Ishikawa (cell line): ENCODE measurements around the gene LLGL2.

ENCODE experiments used
- CEBPB ChIP-seq: IDR thresholded peaks from 2 replicates; pipeline ENCODE4 v1.6.1; 2012
- CREB1 ChIP-seq: IDR thresholded peaks from 2 replicates; pipeline ENCODE4 v1.6.1; 2012; ENCODE audit warnings: low read depth
- EGR1 ChIP-seq: IDR thresholded peaks from 2 replicates; pipeline ENCODE4 v1.6.1; 2012
- EP300 ChIP-seq: IDR thresholded peaks from 2 replicates; pipeline ENCODE4 v1.6.1; 2012; ENCODE audit warnings: borderline replicate concordance
- FOXM1 ChIP-seq: IDR thresholded peaks from 2 replicates; pipeline ENCODE4 v1.6.1; 2012; ENCODE audit warnings: low read depth, borderline replicate concordance
- MAX ChIP-seq: IDR thresholded peaks from 2 replicates; pipeline ENCODE4 v1.6.1; 2012
- NFIC ChIP-seq: IDR thresholded peaks from 2 replicates; pipeline ENCODE4 v1.6.1; 2012
- RAD21 ChIP-seq: IDR thresholded peaks from 2 replicates; pipeline ENCODE4 v1.6.1; 2012; ENCODE audit warnings: low read depth
- REST ChIP-seq: IDR thresholded peaks from 2 replicates; pipeline ENCODE4 v1.6.1; 2012; ENCODE audit warnings: low read depth, mild to moderate bottlenecking
- TAF1 ChIP-seq: IDR thresholded peaks from 2 replicates; pipeline ENCODE4 v1.6.1; 2012; ENCODE audit warnings: low read depth, mild to moderate bottlenecking
- TCF12 ChIP-seq: IDR thresholded peaks from 2 replicates; pipeline ENCODE4 v1.6.1; 2012; ENCODE audit warnings: low read depth
- TEAD4 ChIP-seq: IDR thresholded peaks from 2 replicates; pipeline ENCODE4 v1.6.1; 2012
- YY1 ChIP-seq: IDR thresholded peaks from 2 replicates; pipeline ENCODE4 v1.6.1; 2012; ENCODE audit warnings: low read depth
- ZBTB7A ChIP-seq: IDR thresholded peaks from 2 replicates; pipeline ENCODE4 v1.6.1; 2012; ENCODE audit warnings: low read depth
- TF ChIP-seq, protein P1 (sequence below): IDR thresholded peaks from 2 replicates; pipeline ENCODE4 v1.6.1; 2012

LLGL2 gene

DNA sequence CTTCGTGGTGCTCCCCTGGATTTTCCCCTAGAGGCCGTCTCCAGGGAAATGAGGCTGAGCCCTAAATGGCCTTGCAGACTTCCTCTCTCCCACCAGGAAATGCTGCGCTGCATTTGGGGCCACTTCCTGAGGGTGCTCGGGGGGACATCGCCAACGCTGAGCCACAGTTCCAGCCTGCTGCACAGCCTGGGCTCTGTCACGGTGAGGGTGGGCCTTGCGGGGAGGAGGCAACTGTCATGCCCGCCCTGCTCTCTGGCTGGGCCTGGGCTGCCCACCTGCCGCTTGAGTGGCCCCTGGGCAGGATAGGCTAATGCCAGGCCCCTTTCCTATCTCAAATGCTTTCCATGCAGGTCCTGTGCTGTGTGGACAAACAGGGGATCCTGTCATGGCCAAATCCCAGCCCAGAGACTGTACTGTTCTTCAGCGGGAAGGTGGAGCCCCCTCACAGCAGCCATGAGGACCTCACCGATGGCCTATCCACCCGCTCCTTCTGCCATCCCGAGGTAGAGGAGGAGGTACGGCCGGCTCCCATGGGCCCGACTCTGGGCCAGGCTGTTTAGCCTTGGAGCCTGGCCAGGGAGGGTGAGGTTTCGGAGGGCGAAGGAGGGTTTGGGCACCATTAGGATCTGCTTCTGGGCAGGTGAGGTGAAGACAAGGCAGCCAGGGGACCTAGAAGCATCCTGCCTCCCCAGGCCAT, 34.4 kb upstream of the LLGL2 start:
- TF ChIP-seq, protein P1, sequence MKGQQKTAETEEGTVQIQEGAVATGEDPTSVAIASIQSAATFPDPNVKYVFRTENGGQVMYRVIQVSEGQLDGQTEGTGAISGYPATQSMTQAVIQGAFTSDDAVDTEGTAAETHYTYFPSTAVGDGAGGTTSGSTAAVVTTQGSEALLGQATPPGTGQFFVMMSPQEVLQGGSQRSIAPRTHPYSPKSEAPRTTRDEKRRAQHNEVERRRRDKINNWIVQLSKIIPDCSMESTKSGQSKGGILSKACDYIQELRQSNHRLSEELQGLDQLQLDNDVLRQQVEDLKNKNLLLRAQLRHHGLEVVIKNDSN: no peak
- no peak for TF ChIP-seq TAF1
- no peak for TF ChIP-seq CEBPB
- no peak for TF ChIP-seq YY1
- no peak for TF ChIP-seq TCF12
- TF ChIP-seq MAX: no peak
- TF ChIP-seq EGR1: no peak
- TF ChIP-seq TEAD4: no peak
- no peak for TF ChIP-seq CREB1
- no peak for TF ChIP-seq FOXM1
- no peak for TF ChIP-seq NFIC
- TF ChIP-seq REST: no peak

DNA sequence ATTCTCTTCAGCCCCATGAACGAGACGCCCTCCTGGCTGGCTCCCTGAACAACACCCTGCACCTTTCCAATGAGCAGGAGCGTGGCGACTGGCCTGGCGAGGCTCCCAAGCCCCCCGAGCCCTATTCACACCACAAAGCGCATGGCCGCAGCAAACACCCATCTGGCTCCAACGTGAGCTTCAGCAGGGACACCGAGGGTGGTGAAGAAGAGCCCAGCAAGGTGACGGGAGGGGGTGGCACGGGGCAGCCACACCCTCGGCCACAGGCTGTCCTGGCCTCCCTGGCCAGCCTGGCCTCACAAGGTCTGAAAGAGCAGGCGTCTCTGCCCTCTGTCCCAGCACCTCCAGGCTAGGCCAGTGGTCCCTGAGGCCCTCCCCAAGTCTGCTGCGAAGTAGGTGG, 33.8 kb upstream of the LLGL2 start:
- TF ChIP-seq YY1 (no peak), NFIC (no peak), FOXM1 (no peak), MAX (no peak), TCF12 (no peak), CEBPB (no peak), TAF1 (no peak), EGR1 (no peak), TEAD4 (no peak), EP300 (no peak), REST (no peak), ZBTB7A (no peak), CREB1 (no peak)
- TF ChIP-seq, protein P1: no peak

- TF ChIP-seq FOXM1 (no peak), REST (no peak), TCF12 (no peak), CEBPB (no peak), TEAD4 (no peak), RAD21 (no peak), ZBTB7A (no peak), CREB1 (no peak), MAX (no peak), EP300 (no peak), EGR1 (no peak), YY1 (no peak), TAF1 (no peak), NFIC (no peak)
- TF ChIP-seq, protein P1: no peak
Observed at GRCh38 chr17:75492555-75493168, 32.8 kb upstream of the LLGL2 start.
